Putamen (tissue), 1 donor: ENCODE results near the gene LRRC8B.
"Not testable (repeated sequence)": the region's sequence is repeated elsewhere in the genome, so short reads cannot be mapped to it uniquely, and the experiment has no call there.

Source experiments
- DNase-seq: peaks from one replicate; pipeline ENCODE4 v3.0.0-alpha.2; 2016; ENCODE audit warnings: low spot score

Gene LRRC8B

GRCh38 chr1:89524369-89525168 is at the start of gene LRRC8B:
TSS of gene LRRC8B (plus strand) at chr1:89524829. CDS start at chr1:89582651, 57,822 bp downstream.
- DNase-seq, result peak; percentile 91

GRCh38 chr1:89475269-89475668 is 49.4 kb upstream of the LRRC8B start:
- DNase-seq, result no peak

GRCh38 chr1:89476072-89476471 is 48.6 kb upstream of the LRRC8B start:
- DNase-seq, result no peak

- DNase-seq, result peak; percentile 84
These were observed 41.4 kb upstream of the LRRC8B start for GRCh38 chr1:89483010-89483756.

GRCh38 chr1:89483757-89484077 is 40.9 kb upstream of the LRRC8B start:
- DNase-seq, result no peak

- DNase-seq, result no peak
These were observed 40.3 kb upstream of the LRRC8B start for GRCh38 chr1:89484092-89485038.

- DNase-seq, result no peak
These were observed 36.7 kb upstream of the LRRC8B start for GRCh38 chr1:89487972-89488371.

- DNase-seq, result no peak
These were observed 35.4 kb upstream of the LRRC8B start for GRCh38 chr1:89489047-89489729.

GRCh38 chr1:89490389-89490788 is 34.2 kb upstream of the LRRC8B start:
- DNase-seq, result no peak

GRCh38 chr1:89499320-89499719 is 25.3 kb upstream of the LRRC8B start:
- DNase-seq, result no peak

- no peak for DNase-seq
These were observed 22.6 kb upstream of the LRRC8B start for GRCh38 chr1:89502042-89502441.

GRCh38 chr1:89502895-89503294 is 21.7 kb upstream of the LRRC8B start:
- no peak for DNase-seq

- DNase-seq, result no peak
These were observed 20.9 kb upstream of the LRRC8B start for GRCh38 chr1:89503690-89504089.

- DNase-seq, result not testable (repeated sequence)
These were observed 14.6 kb upstream of the LRRC8B start for GRCh38 chr1:89510061-89510460.

- DNase-seq, result no peak
These were observed 11.5 kb upstream of the LRRC8B start for GRCh38 chr1:89512996-89513720.

- no peak for DNase-seq
These were observed 8.6 kb upstream of the LRRC8B start for GRCh38 chr1:89516055-89516454.

GRCh38 chr1:89518221-89518631 is 6.4 kb upstream of the LRRC8B start:
- DNase-seq, result no peak

GRCh38 chr1:89519779-89520358 is 4.8 kb upstream of the LRRC8B start:
- DNase-seq, result no peak

- not testable (repeated sequence) for DNase-seq
These were observed 2.7 kb upstream of the LRRC8B start for GRCh38 chr1:89521977-89522376.

- no peak for DNase-seq
These were observed 859 bp upstream of the LRRC8B start for GRCh38 chr1:89523572-89524368.
